ENCODE data around the gene TTC21B.
"Not testable (repeated sequence)": the region's sequence is repeated elsewhere in the genome, so short reads cannot be mapped to it uniquely, and the experiment has no call there.

TTC21B gene

DNA sequence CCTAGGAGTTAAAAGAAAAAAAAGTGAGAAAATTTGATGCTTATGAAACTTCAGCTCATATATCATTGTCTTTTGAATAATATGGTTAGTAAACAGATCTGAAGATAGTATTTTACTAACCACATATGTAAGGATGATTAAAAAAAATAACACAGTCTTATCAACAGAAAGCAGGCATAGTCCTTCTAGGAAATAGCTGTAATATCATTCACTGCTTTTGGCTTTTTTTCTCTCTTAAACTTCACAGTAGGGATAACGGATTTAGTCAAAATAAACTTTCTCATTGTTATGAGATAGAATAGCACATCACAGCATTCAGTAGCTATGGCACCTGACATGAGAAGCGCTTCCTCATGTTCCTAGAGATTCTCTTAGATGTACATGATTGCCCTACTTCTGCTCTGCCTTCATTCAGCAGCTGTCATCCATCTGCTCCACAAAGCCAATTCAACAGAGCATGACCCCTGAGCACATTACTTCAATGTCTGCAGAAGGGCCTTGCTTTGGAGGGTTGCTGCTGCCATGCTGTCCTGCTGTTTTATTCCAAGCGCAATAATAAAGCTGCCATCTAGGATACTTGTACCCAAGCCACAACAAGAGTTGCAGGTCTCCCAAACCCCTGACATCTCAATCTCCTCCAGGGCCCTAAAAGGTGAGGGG, 67.0 kb downstream of the TTC21B start:
- no peak for DNase-seq (ENCODE audit: low spot score)

DNA sequence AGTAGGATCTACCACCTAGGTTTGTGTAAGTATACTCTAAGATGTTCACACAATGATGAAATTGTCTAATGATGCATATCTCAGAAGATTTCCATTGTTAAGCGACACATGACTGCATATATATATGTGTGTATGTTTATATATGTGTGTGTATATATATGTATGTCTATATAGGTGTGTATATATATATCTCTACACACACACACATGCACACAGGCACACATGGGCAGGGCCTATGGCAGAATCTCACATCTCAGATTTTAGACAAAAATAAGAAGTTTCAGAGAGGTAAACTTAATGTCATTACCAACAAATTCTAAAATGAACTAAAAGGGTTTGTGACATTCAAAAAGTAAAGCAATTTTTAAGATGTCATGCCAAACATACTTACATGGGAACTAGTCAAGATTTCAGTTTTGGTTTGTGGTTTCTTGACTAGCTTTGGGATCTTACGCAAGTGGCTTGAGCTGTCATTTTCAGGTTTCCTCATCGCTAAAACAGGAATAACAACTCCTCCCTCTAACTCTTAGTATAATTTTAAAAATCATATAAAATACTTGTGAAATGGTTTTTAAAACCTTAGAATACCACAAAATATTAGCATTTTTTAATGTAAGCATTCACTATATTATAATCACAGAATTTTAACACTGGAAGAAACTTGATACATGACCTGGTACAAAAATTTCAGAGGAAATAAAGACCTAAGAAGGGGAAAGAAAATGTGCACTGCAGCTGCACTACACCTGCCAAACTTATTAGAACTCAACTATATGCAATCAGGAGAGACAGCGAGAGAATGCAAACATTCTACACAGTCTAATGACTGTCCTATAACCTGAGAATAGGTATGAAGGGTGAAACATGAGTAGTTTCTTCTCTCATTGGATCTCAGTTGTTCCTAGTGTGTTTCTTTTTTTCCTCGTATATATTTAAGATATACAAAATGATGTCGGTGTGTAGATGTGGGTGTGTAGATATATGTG, 75.7 kb downstream of the TTC21B start:
- no peak for DNase-seq (ENCODE audit: low spot score)

DNA sequence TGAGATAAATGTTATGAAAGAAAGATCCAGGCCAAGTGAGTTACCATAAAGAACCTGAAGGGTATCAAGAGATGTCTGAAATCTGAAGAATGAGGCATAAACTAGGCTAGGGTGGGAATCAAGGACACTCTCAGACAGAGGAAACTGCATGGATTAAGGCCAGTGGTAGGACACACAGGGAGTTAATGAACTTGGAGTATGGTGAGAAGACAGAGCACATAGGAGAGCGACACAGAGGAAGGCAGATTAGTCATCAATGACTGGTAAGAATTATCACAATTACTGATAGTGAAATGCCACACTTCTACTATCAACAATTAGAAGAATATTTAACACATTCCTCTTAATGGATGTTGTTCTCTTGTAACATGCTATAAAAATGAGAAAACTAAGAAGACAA, 76.9 kb downstream of the TTC21B start:
- DNase-seq (ENCODE audit: low spot score): no peak

DNA sequence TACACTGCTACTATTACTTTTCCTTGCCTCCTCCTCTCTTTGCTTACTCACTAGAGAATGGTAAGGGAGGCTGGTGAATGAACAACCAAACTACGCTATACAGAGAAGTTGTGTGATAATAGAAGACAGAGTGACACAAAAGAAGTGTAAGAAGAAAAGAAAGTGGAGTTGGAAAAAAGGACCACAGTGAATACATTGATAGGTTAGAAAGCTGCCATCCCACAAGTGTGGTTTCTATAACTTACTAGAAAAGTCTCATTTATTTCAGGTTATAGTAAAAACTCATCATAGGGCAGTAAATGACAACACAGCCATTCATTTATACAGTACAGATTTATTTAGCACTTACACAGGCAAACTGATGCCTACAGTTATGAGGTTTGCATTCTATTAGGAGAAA, 77.3 kb downstream of the TTC21B start:
- no peak for DNase-seq (ENCODE audit: low spot score)

DNA sequence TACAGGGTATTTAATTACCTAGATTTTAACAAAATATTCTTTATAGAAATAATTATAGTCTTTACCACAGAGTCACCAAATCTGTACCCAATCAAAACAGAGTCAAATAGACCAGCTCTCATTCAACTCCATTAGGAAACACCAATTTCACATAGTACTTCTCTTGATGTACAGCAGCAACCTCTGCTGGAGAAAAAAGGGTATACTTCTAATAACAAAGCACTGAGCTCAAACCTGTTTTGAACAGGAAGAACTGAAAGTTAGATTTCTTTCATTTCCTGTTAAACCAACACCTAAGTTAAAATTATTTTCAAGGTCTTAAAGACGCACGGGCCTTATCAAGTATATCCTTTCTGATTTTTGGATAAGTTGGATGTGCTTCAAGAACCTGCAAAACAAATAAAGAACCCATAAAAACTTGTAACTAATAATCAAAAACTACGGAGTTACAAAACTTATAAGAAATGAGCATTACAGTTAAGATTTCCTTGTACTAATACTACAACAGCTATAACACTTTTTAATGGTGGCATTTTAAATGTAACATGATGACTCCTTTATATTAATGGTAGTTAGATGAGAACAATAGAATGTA, 79.0 kb downstream of the TTC21B start:
- peak; percentile 60 for DNase-seq (ENCODE audit: low spot score)

DNA sequence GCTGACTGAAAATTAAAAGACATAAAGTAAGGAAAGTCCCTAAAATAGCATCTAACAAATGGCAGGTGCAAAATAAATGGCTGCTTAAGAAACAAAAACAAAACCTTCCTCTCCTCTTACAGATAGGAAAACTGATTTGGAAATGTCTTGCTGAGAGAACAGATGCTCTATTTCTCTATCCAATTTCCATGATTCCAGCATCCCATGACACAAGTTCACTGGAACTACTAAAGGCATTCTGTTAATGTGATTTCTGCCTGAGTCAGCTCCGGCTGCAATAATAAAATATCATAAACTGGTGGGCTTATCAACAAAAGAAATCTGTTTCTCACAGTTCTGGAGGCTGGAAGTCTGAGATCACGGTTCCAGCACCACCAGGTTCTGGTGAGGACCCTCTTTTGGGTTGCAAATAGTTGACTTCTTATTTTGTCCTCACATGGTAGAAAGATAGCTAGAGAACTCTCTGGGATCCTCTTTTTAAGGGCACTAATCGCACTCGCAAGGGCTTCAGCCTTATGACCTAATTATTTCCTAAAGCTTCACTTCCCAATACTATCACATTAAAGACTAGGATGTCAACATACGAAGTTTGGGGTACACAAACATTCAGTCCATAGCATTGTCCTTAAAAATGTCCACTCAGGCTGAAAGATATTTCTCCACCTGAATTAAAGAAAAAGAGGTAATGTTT, 81.3 kb downstream of the TTC21B start:
- no peak for DNase-seq (ENCODE audit: low spot score)

DNA sequence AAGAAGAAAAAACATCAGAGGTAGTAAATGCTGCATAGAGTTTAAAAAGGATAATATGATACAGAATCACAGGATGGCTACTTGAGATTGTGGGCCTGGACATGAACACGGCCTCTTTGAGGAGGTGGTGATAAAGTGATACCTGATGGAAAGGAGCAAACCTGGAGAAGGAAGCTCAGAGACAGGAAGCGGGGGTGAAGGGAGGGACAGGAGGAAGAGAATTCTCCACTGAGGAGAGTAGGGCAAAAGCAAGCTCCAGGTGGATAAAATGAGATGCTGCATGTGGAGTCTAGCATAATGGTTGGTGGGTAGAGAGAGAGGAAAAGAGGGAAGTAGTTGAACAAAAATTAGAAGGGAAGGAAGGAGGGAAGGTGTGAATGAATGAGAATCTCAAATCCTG, 82.6 kb downstream of the TTC21B start:
- DNase-seq (ENCODE audit: low spot score): no peak

DNA sequence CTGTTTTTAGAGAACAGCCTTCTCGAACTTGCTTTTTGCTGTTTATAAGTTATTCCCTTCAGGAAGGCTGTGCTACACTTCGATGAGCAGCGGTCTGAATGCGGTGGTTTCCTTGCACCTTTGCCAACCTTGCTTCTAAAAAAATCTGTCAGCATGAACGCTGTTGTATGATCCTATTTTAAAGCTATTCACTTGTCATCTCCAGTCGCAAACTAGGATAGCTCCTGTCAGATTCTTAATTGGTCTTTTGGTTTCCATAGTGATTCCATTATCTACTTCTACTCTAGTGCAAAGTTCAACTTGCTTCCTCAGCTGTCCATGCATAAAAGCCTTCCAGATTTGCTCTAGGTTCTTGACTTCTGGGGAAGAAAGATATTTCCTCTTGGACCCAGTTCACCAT, 83.2 kb downstream of the TTC21B start:
- no peak for DNase-seq (ENCODE audit: low spot score)

DNA sequence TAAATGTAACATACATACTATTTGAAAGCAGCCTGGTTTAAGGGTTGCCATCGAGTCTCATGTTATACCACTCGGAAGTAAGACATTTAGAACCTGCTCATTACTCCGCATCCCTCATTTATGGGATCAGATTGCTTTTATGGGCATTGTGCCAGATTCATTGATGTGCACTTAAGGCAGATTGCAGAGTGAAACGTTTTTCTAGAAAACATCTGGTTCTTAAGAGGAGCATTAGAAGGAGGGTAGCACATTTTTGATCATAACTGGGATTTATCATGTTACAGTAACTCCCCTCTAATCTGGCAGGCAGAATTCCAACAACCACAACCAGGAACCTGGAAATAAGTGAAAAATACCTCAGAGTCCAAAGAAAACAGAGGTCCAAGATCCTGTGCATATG, 85.4 kb downstream of the TTC21B start:
- DNase-seq (ENCODE audit: low spot score): no peak

DNA sequence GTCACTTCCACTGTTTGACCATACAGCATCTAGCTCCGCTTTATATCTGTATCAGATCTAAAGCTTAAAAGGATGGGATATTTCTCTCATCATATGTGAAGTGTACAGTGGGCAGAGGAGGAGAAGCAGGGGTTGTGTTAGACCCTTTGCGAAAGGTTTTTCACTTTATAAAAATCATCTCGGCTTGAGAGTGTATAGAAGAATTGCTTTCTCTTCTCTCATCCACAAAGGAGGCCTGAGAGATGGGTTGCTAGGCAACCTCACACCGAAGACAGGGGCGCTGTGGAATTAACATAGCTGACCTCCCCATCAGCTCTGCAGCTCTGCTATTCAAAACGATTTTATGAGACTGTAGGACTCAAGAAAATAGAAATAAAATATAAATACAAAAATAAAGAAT, 89.3 kb downstream of the TTC21B start:
- no peak for DNase-seq (ENCODE audit: low spot score)

DNA sequence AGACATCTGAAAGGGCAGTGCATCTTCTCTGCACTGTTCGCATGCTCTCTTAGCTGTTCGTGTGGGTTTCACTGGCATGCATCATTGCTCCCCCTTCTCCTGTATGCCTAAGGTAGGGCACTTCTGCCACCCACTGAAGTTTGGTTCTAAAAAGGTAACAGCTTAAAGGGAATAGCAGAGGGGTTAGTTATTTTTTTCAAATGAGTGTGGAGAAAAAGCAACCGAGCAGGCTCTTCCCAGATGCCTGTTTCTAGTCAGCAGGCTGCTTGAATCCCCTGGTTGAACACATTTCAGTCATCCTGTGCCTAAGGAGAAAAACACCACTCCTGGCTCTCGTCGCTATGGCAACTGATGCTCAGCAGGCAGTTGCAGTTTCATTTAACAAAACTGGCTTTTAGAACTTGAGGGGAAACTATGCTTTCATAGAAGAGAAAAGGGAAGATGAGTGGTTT, 89.7 kb downstream of the TTC21B start:
- no peak for DNase-seq (ENCODE audit: low spot score)

DNA sequence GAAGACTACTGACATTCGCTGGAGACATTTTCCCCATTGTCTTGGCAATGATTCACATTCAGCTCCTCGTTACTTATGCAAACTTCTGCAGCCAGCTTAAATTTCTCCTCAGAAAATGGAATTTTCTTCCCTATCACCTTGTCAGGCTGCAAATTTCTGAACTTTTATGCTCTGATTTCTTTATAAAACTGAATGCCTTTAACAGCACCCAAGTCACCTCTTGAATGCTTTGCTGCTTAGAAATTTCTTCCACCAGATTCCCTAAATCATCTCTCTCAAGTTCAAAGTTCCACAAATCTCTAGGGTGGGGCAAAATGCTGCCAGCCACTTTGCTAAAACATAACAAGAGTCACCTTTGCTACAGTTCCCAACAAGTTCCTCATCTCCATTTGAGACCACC, 92.5 kb downstream of the TTC21B start:
- DNase-seq (ENCODE audit: low spot score): not testable (repeated sequence)

DNA sequence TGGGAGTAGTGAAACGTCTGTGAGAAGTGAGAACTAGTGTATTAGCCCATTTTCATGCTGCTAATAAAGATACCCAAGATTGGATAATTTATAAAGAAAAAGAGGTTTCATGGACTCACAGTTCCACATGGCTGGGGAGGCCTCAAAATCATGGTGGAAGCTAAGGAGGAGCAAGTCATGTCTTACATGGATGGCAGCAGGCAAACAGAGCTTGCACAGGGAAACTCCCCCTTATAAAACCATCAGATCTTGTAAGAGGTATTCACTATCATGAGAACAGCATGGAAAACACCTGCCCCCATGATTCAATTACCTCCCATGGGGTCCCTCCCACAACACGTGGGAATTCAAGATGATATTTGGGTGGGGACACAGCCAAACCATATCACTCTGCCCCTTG, 93.9 kb downstream of the TTC21B start:
- not testable (repeated sequence) for DNase-seq (ENCODE audit: low spot score)

DNA sequence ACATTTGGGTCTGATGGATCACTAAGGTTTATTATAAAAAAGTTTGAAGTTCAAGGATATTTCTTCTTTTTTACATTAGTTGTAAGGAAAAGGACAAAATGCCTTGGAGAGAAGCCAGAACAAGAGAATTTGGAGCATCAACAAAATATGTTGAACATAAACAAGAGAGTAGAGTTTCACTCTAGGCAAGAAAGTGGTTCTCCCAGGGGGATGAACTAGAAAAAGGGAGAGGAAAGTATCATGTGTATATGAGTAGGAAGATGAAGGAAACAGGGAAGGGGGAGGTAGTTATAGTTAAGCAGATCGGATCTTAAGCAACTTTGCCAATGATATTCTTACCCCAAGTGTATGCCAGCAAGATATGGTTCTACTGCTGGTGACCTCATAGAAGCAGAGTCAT, 95.7 kb downstream of the TTC21B start:
- DNase-seq (ENCODE audit: low spot score): no peak

DNA sequence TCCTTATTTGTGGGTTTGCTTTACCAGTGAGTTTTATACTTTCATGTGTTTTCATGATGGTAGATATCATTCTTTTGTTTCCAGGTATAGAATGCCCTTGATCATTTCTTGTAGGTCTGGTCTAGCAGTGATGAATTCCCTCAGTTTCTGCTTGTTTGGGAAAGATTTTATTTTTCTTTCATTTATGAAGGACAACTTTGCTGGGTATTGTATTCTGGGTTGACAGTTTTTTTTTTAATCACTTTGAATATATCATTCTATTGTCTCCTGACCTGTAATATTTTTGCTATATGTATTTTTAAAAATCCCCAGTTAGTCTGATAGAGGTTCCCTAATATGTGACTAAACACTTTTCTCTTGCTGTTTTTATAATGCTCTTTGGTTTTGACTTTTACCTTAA, 101.2 kb downstream of the TTC21B start:
- no peak for DNase-seq (ENCODE audit: low spot score)

DNA sequence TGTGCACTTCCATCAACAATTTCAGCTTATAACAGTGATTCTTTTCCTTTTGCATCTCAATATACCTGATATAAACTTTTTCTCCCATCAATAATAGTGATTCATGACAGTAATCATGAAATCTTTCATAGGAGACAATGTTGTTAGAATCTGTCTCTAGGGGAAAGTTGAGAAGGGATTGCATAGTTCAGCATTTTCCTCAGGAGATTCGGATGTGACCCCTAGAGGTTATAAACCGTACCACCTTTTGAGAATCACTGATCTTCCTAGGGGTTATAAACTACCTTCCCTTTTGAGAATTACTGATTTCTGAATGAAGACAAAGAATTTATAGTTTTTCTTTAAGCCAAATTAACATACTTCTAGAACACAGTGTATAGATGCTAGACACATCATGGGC, 106.6 kb downstream of the TTC21B start:
- peak; percentile 39 for DNase-seq (ENCODE audit: low spot score)

DNA sequence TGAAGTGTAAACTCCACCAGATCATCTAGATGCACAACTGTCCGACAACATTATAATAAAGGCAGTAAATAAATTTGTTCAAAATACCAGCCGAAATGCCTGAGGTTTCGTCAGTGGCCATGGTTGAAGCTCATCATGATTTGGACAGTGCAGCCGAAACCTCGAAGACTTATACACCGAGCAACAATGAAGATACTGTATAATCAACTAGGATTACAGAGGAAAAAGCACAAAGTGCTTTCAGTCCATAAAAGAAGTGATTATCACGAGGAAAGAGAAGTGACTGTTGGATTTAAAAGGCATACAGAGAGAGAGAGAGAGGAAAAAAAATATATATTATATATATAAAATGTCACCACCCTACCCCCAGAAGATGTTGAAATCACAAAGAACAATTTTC, 107.5 kb downstream of the TTC21B start:
- peak; percentile 64 for DNase-seq (ENCODE audit: low spot score)

DNA sequence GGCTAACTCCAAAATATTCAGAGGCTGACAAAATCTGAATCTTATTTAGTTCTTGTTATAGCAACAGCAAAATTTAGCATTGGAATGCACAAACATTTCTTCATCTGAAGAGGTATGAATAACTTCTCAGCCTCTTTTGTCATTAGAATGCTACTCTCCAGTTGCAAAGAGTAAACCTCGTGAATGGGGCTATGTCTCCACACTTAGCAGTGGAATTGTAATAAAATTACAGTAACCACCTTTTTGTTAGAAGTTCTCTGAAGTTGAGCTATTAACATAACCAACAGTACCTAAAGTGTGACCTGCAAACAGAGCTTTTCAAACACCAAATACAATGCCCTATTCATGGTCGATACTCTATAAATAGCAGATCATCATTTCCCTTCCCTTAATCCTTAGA, 109.4 kb downstream of the TTC21B start:
- no peak for DNase-seq (ENCODE audit: low spot score)

DNA sequence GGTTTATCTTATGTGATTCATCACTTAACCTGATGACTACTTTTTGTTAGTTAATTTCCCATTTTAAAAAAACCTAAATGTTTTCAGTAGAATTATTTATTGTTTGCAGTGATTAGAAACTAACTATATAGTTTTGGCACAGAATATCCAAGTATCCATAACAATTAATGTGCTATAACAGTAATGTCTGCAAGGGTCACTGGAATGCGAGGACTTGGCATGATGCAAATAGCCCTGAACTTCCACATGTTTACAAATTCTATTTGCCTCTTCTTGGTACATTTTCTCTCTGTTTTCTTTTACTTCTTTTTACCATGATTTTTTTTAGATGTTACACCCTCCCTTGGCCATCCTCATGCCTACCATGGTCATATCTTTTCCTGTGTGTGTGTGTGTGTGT, 110.2 kb downstream of the TTC21B start:
- DNase-seq (ENCODE audit: low spot score): no peak

DNA sequence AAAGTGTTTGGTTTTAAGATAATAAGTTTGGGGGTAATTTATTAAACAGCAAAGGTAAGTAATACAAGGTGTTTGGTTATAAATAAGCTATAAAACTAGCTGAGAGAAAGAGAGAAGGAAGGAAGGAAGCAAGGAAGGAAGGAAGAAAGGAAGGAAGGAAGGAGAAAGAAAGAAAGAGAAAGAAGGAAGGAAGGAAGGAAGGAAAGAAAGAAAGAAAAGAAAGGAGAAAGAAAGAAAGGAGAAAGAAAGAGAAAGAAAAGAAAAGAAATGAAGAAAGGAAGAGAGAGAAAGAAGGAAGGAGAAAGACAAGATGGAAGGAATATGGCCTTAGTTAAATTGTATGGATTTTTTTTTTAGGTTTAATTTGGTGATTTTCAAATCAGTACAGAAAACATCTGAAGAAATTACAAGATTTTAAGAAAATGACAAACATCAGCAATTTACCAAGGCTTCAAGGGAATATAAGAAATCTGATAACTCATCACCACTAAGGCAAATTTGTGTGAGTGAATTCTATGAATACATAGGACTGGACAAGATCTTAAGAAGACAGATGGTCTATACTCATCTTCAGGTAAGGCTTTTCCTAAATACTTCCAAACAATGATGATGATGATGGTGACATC, 113.1 kb downstream of the TTC21B start:
- DNase-seq (ENCODE audit: low spot score): no peak

DNA sequence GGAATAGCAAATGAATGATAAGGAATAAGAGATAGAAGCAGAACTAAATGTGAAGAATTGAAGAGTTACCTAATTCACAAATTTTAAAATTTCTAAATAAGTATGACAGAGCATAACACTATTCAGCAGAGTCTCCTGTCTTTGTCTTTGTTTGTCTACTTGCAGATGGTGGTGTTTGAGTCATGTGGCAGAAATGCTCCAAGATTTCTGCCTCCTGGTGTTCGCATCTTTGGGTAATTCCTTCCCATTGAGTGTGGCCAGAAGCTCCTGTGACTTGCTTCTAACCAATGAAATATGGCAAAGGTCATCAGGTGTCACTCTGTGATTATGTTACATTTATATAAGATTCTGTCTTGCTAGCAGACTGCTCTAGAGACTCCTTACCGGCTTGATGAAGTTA, 114.0 kb downstream of the TTC21B start:
- no peak for DNase-seq (ENCODE audit: low spot score)

DNA sequence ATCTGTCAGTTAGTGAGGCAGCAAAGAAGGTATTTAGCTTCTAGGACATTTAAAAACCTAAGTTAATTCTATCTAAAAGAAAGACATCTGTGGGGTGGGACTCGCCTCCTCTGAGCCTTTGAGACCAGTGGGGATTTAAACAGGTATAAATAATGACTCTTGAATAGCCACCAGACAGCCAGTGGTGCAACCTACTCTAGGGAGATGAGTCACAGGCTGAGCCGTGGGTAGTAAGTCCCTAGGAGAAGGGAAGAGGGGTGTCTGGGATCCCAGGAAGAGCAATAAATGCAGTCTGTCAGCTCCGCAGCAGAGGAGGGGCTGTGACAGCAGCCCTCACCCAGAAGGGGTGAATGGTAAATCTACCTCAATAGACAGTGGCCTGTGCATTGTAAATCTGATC, 116.5 kb downstream of the TTC21B start:
- peak; percentile 21 for DNase-seq (ENCODE audit: low spot score)

All from COLO829 (cell line).